Measurements from ENCODE around the gene UBE2N.

GRCh38 chr12:93453633-93454032 is 11.9 kb upstream of the UBE2N start:
- TF ChIP-seq POLR2AphosphoS5 (IDR thresholded peaks at IDR 0.05; ENCODE audit: low read depth, low read length) (no peak), SIN3A (IDR thresholded peaks at IDR 0.05; ENCODE audit: borderline replicate concordance, insufficient read depth, low read length) (no peak), TAF1 (IDR thresholded peaks at IDR 0.05; ENCODE audit: borderline replicate concordance, insufficient read depth, low read length) (no peak)
- TF ChIP-seq, protein P1, sequence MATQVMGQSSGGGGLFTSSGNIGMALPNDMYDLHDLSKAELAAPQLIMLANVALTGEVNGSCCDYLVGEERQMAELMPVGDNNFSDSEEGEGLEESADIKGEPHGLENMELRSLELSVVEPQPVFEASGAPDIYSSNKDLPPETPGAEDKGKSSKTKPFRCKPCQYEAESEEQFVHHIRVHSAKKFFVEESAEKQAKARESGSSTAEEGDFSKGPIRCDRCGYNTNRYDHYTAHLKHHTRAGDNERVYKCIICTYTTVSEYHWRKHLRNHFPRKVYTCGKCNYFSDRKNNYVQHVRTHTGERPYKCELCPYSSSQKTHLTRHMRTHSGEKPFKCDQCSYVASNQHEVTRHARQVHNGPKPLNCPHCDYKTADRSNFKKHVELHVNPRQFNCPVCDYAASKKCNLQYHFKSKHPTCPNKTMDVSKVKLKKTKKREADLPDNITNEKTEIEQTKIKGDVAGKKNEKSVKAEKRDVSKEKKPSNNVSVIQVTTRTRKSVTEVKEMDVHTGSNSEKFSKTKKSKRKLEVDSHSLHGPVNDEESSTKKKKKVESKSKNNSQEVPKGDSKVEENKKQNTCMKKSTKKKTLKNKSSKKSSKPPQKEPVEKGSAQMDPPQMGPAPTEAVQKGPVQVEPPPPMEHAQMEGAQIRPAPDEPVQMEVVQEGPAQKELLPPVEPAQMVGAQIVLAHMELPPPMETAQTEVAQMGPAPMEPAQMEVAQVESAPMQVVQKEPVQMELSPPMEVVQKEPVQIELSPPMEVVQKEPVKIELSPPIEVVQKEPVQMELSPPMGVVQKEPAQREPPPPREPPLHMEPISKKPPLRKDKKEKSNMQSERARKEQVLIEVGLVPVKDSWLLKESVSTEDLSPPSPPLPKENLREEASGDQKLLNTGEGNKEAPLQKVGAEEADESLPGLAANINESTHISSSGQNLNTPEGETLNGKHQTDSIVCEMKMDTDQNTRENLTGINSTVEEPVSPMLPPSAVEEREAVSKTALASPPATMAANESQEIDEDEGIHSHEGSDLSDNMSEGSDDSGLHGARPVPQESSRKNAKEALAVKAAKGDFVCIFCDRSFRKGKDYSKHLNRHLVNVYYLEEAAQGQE (IDR thresholded peaks at IDR 0.05; ENCODE audit: insufficient read depth in 1 of 2, low read depth in 2 of 2, low read length in 2 of 2) = no peak
